Measurements from ENCODE around the gene C1QTNF8. TPM values are rescaled to one million over a fixed set of nuclear protein-coding genes. Genes with fewer than 3 reads are reported as not detected.

Gene C1QTNF8
- total RNA-seq, 3 donors from 2014 or later (not counting 1 experiment from before 2014, with no cell fraction given) = not detected

- no peaks in the 10 kb centered on the region for H3K36me3 ChIP-seq (ENCODE audit: control insufficient read depth, insufficient read depth, low read length)
- H3K4me1 Mint-ChIP-seq = no peaks in the 10 kb centered on the region
- H3K4me3 Mint-ChIP-seq = no peak overlapping the region
- peaks cover 8% of the 10 kb centered on the region for H3K27me3 ChIP-seq (ENCODE audit: control insufficient read depth, insufficient read depth, low read length)
- H3K4me1 ChIP-seq (ENCODE audit: control insufficient read depth, insufficient read depth, low read length) = peaks cover 6% of the 10 kb centered on the region
- WGBS (ENCODE audit: insufficient coverage) = 77% methylated on average over 22 of the region's 22 CpGs
- no peaks in the 10 kb centered on the region for H3K9me3 ChIP-seq (ENCODE audit: control insufficient read depth, insufficient read depth, low read length)
- no peak for DNase-seq
- H3K27ac ChIP-seq (ENCODE audit: low read length) = no peak overlapping the region
- H3K27me3 Mint-ChIP-seq (ENCODE audit: low read depth in 2 of 2) = no peaks in the 10 kb centered on the region
- no peak for TF ChIP-seq CTCF (IDR thresholded peaks at IDR 0.05)
- H3K9me3 Mint-ChIP-seq = no peaks in the 10 kb centered on the region
- no peak for ATAC-seq
- no peaks in the 10 kb centered on the region for H3K36me3 Mint-ChIP-seq
- H3K27ac Mint-ChIP-seq = no peak overlapping the region
- no peak overlapping the region for H3K4me3 ChIP-seq (ENCODE audit: low read length)
- intact Hi-C loops (cut with micrococcal nuclease) = no loop called here
Observed at GRCh38 chr16:1107141-1107540, 11.1 kb upstream of the C1QTNF8 start.

GRCh38 chr16:1106659-1107058 is 10.6 kb upstream of the C1QTNF8 start:
- DNase-seq (no peak), ATAC-seq (no peak)
- no peaks in the 10 kb centered on the region for H3K36me3 ChIP-seq (ENCODE audit: control insufficient read depth, insufficient read depth, low read length)
- 84% methylated on average over 16 of the region's 16 CpGs for WGBS (ENCODE audit: insufficient coverage)
- Mint-ChIP-seq H3K9me3 (no peaks in the 10 kb centered on the region), H3K27me3 (ENCODE audit: low read depth in 2 of 2) (no peaks in the 10 kb centered on the region), H3K4me1 (no peaks in the 10 kb centered on the region), H3K4me3 (no peak overlapping the region), H3K36me3 (no peaks in the 10 kb centered on the region), H3K27ac (no peak overlapping the region)
- no peak for TF ChIP-seq CTCF (IDR thresholded peaks at IDR 0.05)
- no peak overlapping the region for H3K4me3 ChIP-seq (ENCODE audit: low read length)
- H3K9me3 ChIP-seq (ENCODE audit: control insufficient read depth, insufficient read depth, low read length) = no peaks in the 10 kb centered on the region
- intact Hi-C loops (cut with micrococcal nuclease) = no loop called here
- no peak overlapping the region for H3K27ac ChIP-seq (ENCODE audit: low read length)
- H3K27me3 ChIP-seq (ENCODE audit: control insufficient read depth, insufficient read depth, low read length) = peaks cover 8% of the 10 kb centered on the region
- H3K4me1 ChIP-seq (ENCODE audit: control insufficient read depth, insufficient read depth, low read length) = peaks cover 6% of the 10 kb centered on the region

- Mint-ChIP-seq H3K4me1 (no peaks in the 10 kb centered on the region), H3K27ac (no peak overlapping the region), H3K36me3 (no peaks in the 10 kb centered on the region), H3K9me3 (no peaks in the 10 kb centered on the region), H3K4me3 (no peak overlapping the region), H3K27me3 (ENCODE audit: low read depth in 2 of 2) (no peaks in the 10 kb centered on the region)
- Histone ChIP-seq H3K4me3 (ENCODE audit: low read length) (no peak overlapping the region), H3K4me1 (ENCODE audit: control insufficient read depth, insufficient read depth, low read length) (peaks cover 6% of the 10 kb centered on the region), H3K27ac (ENCODE audit: low read length) (no peak overlapping the region), H3K27me3 (ENCODE audit: control insufficient read depth, insufficient read depth, low read length) (peaks cover 8% of the 10 kb centered on the region), H3K9me3 (ENCODE audit: control insufficient read depth, insufficient read depth, low read length) (no peaks in the 10 kb centered on the region), H3K36me3 (ENCODE audit: control insufficient read depth, insufficient read depth, low read length) (no peaks in the 10 kb centered on the region)
- intact Hi-C loops (cut with micrococcal nuclease) = no loop called here
- 36% methylated on average over 26 of the region's 26 CpGs for WGBS (ENCODE audit: insufficient coverage)
- peak in 1 of 2 donors; percentile 62 for DNase-seq
- TF ChIP-seq CTCF (IDR thresholded peaks at IDR 0.05) = no peak
- ATAC-seq = peak in 2 of 3 donors; percentile 39 to 59
Observed at GRCh38 chr16:1105888-1106620, 10.0 kb upstream of the C1QTNF8 start.

GRCh38 chr16:1103636-1103980 is 7.6 kb upstream of the C1QTNF8 start:
- Mint-ChIP-seq H3K36me3 (no peaks in the 10 kb centered on the region), H3K4me3 (no peak overlapping the region), H3K4me1 (no peaks in the 10 kb centered on the region), H3K9me3 (no peaks in the 10 kb centered on the region), H3K27me3 (ENCODE audit: low read depth in 2 of 2) (no peaks in the 10 kb centered on the region), H3K27ac (no peak overlapping the region)
- 29% methylated on average over 11 of the region's 11 CpGs for WGBS (ENCODE audit: insufficient coverage)
- ATAC-seq = no peak
- no peak overlapping the region for H3K27ac ChIP-seq (ENCODE audit: low read length)
- DNase-seq = no peak
- H3K4me1 ChIP-seq (ENCODE audit: control insufficient read depth, insufficient read depth, low read length) = peaks cover 6% of the 10 kb centered on the region
- H3K27me3 ChIP-seq (ENCODE audit: control insufficient read depth, insufficient read depth, low read length) = peaks cover 8% of the 10 kb centered on the region
- no peak overlapping the region for H3K4me3 ChIP-seq (ENCODE audit: low read length)
- H3K36me3 ChIP-seq (ENCODE audit: control insufficient read depth, insufficient read depth, low read length) = no peaks in the 10 kb centered on the region
- TF ChIP-seq CTCF (IDR thresholded peaks at IDR 0.05) = no peak
- intact Hi-C loops (cut with micrococcal nuclease) = no loop called here
- no peaks in the 10 kb centered on the region for H3K9me3 ChIP-seq (ENCODE audit: control insufficient read depth, insufficient read depth, low read length)

Data from natural killer cell (primary cell).